NCI-H146 treated with DMSO at 0.1 percent for 48 hours (cell line): ENCODE measurements around the gene COL15A1.

Source experiments
- DNase-seq: peaks from one replicate; lab custom pipeline; 2025; ENCODE audit not compliant: unreplicated experiment; lab: John Stamatoyannopoulos, UW

Gene COL15A1

DNA sequence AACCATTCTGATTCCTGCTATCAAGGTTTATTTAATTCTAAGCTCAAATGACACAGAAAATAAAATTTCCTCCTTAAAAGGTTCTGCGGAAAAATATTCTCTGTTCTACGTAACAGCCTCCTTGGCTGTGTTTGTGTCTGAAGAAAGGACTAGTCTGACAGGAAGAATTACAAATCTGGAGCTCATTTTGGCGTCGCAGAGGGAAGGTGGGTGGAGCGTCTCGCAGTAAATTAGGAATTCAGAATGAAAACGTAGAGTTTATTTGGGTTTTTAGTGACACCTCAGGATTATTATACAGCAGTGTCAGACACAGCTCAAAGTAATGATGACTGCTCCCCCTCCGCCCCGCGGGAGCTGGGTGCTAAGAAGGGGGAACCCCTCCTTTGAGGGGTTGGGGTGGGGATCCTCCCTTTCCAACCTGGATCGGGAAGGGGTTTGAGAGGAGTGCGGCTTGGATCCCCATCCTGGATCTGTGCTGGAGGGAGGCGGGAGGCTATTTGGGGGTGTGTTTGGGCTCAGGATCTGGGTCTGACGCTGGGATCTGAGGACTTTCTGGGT lies 160.3 kb downstream of the COL15A1 start:
- DNase-seq, result no peak

GRCh38 chr9:99104459-99105151 lies 160.9 kb downstream of the COL15A1 start, which contains the start of gene TGFBR1:
Gene TGFBR1, plus strand, starts transcription at chr9:99105113. Its CDS starts 93 bp downstream, at chr9:99105206.
- peak; percentile 65 for DNase-seq

GRCh38 chr9:99105152-99106043 lies 161.7 kb downstream of the COL15A1 start:
- peak; percentile 6 for DNase-seq

GRCh38 chr9:99106044-99106375 lies 162.3 kb downstream of the COL15A1 start:
- no peak for DNase-seq

DNA sequence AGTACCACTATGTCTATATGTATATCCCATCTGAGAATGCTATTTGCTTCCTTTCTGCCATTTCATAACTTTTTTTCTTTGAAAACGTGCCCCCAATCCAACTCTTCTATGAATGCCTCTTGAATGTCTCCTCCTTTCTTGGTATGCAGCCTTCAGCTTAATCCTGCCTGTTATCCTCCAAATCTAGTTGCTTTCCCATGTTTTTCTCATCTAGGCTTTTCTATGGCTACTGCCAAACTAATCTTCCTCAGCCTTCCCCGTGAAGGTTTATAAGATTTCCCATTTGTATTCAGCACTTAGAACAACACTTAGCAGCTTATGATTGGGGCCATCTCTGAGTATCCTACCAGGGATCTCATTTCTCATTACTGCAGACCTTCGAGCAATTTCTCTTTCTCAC lies 163.7 kb downstream of the COL15A1 start:
- DNase-seq, result no peak

DNA sequence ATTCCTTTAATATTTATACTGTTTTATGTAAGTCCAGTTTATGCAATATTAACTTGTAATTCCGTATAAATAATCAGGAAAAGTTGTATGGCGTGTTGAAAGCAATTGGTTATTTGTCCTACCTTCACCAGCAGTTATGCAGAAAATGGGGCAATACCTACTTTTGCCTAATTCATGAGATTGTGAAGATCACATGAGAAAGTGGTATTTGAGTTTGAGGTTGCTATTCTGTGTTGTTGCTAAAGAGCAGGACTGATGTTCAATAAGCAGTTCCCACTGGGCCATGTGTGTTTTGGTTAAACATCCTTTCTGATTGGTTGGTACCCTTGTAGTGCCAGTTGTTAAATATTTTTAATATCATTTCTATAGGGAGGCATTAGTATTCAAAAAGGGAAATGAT lies 164.4 kb downstream of the COL15A1 start:
- DNase-seq, result no peak

- no peak for DNase-seq
Observed at GRCh38 chr9:99109522-99109921, 165.8 kb downstream of the COL15A1 start.

DNA sequence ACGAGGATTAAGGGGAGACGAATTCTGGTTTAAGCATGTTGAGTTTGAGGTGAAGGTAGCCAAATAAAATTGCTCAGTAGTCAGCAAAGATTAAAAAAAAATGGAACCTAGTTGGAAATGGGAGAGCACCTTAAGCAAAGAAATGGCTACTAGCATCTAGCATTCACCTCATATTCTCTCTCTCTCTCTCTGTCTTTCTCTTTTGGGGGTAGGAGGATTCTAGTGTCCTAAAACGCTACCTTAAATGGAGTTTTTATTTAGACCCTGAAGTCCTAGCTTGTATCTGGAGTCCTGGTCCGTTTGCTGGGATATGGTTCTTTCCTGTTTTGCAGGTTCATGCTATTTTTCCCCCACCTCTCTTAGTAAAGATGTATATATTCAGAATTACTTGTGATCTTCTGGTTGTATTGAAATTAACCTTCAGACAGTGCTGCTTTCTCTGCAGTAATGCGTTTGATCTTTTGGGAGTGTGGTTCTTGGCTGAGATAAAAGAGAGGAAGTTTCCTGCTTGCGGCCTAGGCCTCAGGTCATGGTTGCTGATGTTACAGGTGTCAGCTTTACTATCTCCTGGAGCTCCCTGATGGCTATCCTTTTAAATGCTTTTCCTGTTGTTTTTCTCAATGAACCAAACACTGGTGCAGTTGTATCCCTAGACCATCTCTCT lies 169.2 kb downstream of the COL15A1 start:
- no peak for DNase-seq

GRCh38 chr9:99113414-99114048 lies 169.8 kb downstream of the COL15A1 start:
- no peak for DNase-seq

- DNase-seq, result no peak
Observed at GRCh38 chr9:99114049-99114440, 170.3 kb downstream of the COL15A1 start.

DNA sequence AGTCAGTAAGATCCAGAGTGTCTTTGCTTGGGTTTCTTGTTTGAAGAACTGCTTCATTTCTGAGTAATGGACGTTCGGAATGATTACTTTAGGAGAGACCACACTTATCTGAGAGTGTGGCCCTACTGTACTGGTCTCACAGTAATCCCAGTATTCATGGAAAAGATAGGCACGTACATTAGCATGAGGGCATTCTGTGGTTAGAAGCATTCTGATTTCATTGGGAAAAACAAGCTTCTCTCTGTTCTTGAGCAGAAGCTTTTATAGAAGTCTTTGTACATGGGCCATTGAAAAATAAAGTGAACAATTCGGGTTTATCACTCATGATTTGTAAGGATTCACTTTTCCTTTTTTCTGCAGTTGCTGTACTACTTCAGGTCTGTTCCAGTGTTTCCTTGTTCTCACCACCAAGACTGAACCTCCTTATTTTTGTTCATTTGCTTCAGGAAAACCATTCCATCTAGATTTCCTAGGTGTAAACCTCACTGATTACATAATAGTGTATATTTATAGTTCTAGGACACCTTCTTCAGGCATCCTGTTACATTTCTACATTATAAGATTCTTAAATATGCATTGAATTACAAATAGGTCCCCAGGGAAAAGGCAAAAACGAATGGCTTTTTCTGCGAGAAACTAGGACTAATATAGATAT lies 171.3 kb downstream of the COL15A1 start:
- no peak for DNase-seq

DNA sequence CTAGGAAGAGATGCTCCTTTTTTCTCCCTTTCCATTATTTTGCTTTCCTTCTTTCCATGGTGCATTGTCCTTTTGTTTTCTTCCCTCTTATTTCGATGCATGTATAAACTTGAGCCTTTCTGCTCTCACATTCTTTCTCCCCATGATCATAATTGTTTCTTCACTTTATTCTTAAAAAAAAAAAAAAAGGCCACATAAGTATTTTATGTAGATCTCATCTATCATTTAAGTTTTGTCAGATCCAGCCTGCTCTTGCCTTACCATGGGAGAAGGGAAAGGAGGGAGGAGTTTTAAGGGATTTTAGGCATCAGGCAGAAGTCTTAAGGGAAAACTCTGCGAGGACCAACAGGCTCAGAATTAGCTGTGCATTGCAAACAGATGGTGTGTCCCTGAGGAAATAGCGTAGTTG lies 172.3 kb downstream of the COL15A1 start:
- no peak for DNase-seq

DNA sequence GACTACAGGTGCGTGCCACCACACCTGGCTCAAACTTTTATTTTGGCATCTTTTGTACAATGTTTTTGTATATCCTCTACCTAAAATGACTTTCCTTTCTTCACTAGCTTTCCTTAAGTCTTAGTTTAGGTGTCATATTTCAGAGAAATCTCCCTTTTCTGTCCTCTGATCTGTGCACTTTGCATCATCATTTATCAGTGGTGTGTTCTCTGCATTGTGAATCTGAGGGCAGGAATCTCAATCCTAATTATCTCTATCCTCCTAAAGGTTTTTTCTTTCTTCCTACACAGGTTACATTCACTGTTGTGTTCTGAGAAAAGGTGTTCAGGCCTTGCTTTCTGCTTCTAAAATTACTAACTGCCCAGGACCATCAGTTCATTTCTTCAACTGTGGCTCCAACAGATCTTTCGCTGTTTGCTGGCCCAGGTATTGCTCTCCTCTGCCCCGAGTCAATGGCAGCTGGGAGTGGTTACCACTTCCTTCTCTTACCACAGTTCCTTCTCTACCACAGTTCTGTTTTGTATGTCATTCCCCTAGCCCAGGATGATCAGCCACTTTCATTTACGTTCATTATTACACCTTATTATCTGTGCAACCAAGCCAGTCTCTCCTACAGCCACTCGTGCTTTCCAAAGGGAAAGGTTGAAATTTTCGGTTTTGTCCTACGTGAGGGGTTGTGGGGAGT lies 175.2 kb downstream of the COL15A1 start:
- DNase-seq, result no peak

GRCh38 chr9:99119976-99120655 lies 176.4 kb downstream of the COL15A1 start:
- DNase-seq, result no peak
